ENCODE results near the gene KCTD13. TPM values are rescaled to one million over a fixed set of nuclear protein-coding genes. Genes with fewer than 3 reads are reported as not detected.

Gene KCTD13
- total and polyA plus RNA-seq, 9 donors = 4.3 to 18.8 (median 12.2) TPM

DNA sequence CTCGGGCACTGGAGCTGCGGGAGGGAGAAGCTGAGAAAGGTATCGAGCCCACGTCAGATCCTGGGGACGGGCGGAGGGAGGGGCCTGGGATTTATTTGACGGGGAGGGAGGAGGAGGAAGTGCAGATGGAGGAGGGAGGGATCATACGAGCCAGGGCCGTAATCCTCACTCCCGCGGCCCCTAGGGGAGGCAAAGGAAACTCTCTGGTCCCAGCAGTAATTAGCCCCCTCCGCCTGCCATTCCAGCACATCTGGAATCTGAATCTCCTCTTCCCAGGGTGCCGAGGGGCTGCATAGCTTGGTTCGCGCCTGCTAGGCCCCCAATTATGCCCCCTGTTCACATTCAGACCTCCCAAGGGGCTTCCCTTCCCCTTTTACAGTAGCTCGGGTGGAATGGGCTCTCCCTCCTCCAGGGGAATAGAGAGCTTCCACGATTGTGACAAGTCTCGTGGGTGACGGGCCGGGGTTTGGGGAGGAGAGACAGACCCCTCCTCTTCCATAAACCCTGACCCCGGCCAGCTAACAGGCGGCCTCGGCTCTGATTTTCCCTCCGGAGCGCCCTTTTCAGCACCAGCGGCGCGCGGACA, 26.4 kb downstream of the KCTD13 start, which contains the start of gene SEZ6L2:
Gene SEZ6L2, minus strand, starts transcription at position 35 of the 586 bp plus-strand sequence. CDS start 531 bp downstream, outside the sequence.
- Histone ChIP-seq H3K36me3 (ENCODE audit: control insufficient read depth, insufficient read depth, low read length) (no peaks in the 10 kb centered on the region), H3K27me3 (ENCODE audit: control insufficient read depth, insufficient read depth, low read length) (peaks cover 43% of the 10 kb centered on the region), H3K4me3 (ENCODE audit: low read length) (peak within 1 kb of the TSS; percentile 34), H3K4me1 (ENCODE audit: control insufficient read depth, insufficient read depth, low read length) (peaks cover 11% of the 10 kb centered on the region), H3K9me3 (replicated peaks; ENCODE audit: control insufficient read depth, low read depth, low read length) (no peaks in the 10 kb centered on the region), H3K27ac (ENCODE audit: low read length) (peak within 1 kb of the TSS; percentile 7)
- peak; percentile 76 for DNase-seq
- under 1% methylated on average over 22 of the region's 29 CpGs for WGBS (ENCODE audit: insufficient coverage)

DNA sequence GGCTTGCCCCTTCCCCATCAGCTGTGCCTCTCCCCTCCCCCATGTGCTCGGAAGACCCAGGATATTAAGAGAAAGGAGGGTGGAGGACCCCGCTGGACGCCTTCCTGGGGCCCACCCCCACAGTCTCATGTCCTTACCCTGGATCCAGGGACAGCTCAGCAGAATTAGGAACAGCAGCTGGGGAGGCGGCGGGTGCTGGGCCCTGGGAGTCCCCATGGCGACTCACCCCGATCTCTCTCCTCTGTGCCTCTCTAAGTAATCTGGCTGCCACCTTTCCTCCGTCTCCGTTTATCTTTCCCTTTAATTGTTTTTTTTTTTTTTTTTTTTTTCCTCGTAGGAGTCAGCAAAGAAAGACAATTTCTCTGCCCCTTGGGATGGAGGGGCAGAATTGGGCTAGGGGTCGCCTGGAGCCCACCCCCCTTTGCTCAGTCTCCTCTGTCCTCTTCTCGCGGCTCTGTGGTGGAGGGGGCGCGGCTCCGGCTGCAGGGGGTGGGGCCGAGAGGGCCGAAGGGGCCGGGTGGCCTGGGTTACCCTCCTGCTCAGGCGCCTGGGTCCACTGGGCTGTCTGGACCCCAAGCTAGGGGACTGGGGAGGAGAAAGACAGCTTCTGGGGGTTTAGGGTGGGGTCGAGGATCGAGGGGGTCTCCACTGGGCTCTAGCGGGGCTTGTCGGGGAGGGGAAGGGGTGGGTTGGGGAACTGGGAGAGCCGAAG, 27.1 kb downstream of the KCTD13 start:
- Histone ChIP-seq H3K4me1 (ENCODE audit: control insufficient read depth, insufficient read depth, low read length) (peaks cover 11% of the 10 kb centered on the region), H3K27ac (ENCODE audit: low read length) (no peak overlapping the region), H3K9me3 (replicated peaks; ENCODE audit: control insufficient read depth, low read depth, low read length) (no peaks in the 10 kb centered on the region), H3K4me3 (ENCODE audit: low read length) (peak overlapping the region; percentile 10), H3K36me3 (ENCODE audit: control insufficient read depth, insufficient read depth, low read length) (no peaks in the 10 kb centered on the region), H3K27me3 (ENCODE audit: control insufficient read depth, insufficient read depth, low read length) (peaks cover 43% of the 10 kb centered on the region)
- WGBS (ENCODE audit: insufficient coverage) = 0% methylated on average over 11 of the region's 25 CpGs
- no peak for DNase-seq

DNA sequence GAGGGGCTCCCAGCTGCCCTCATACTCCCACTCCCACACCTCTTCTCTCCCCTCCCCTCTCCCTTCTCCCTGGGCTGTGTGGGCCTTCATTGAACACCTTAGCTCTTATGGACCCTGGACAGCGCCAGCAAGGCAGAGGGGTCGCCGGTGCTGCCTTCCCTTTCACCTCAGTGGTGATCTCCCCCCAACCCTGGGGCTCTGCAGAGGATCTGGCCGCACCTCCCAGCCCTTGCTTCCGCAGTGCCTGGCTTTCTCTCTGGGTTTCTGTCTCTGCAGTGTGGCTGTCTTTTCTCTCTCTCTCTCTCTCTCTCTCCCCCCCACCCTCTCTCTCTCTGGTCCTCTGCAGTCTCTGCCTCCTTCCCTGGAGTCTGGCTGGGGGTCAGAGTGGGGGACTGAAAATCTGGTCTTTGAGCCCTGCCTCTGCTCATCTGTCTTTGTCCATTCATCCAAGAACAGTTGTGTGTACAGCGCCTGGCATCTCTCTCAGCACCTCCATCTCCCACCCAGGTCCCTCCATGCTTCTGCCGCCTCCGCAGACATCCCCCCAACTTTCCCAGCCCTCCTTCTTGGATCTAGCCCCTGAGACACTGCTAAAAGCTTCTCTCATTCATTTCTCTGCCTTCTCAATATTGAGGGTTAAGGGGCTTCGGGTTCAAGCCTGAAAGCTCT, 27.8 kb downstream of the KCTD13 start:
- DNase-seq = no peak
- H3K36me3 ChIP-seq (ENCODE audit: control insufficient read depth, insufficient read depth, low read length) = no peaks in the 10 kb centered on the region
- 4% methylated on average over 8 of the region's 9 CpGs for WGBS (ENCODE audit: insufficient coverage)
- peaks cover 11% of the 10 kb centered on the region for H3K4me1 ChIP-seq (ENCODE audit: control insufficient read depth, insufficient read depth, low read length)
- H3K27ac ChIP-seq (ENCODE audit: low read length) = no peak overlapping the region
- H3K4me3 ChIP-seq (ENCODE audit: low read length) = no peak overlapping the region
- H3K27me3 ChIP-seq (ENCODE audit: control insufficient read depth, insufficient read depth, low read length) = peaks cover 43% of the 10 kb centered on the region
- no peaks in the 10 kb centered on the region for H3K9me3 ChIP-seq (replicated peaks; ENCODE audit: control insufficient read depth, low read depth, low read length)

DNA sequence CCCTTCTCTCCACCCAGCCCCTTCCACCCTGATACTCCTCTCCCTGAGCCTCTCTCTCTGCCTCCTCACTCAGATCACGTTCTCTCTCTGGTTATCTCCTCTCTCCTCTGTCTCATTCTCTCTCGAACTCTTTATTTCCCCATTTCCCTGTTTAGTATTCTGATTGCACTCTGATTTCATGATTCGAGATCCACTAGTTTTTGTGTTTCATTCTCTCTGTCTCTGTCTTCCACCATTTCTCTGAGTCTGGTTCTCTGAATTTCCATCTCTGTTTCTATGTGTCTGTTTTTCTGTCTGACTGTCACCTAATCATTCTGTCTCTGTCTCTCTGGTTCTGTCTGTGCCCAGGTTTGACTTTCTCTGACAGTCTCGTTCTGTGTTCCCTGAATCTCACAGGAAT, 28.7 kb downstream of the KCTD13 start:
- Histone ChIP-seq H3K36me3 (ENCODE audit: control insufficient read depth, insufficient read depth, low read length) (no peaks in the 10 kb centered on the region), H3K27ac (ENCODE audit: low read length) (no peak overlapping the region), H3K4me3 (ENCODE audit: low read length) (no peak overlapping the region), H3K4me1 (ENCODE audit: control insufficient read depth, insufficient read depth, low read length) (peaks cover 11% of the 10 kb centered on the region), H3K27me3 (ENCODE audit: control insufficient read depth, insufficient read depth, low read length) (peaks cover 43% of the 10 kb centered on the region), H3K9me3 (replicated peaks; ENCODE audit: control insufficient read depth, low read depth, low read length) (no peaks in the 10 kb centered on the region)
- DNase-seq = no peak
- 30% methylated on average over 4 of the region's 4 CpGs for WGBS (ENCODE audit: insufficient coverage)

DNA sequence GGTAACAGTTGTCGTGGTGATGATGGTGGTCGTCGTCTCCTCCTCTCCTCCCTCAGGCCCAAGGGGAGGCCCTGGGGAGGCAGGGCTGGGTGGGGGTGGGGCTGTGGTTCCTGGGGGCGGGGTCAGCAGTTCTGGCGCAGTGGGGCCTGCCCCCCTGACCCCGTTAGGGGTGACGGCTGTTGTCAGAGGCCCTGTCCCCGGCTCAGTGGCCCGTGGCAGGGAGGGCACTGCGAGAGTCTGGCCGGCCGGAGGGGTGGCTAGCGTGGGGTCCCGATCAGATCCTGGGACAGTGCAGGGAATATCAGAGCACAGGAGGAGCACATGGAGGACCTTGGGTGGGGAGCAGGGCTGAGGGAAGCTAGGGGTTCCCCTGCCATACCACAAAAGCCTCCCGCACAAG, 29.2 kb downstream of the KCTD13 start:
- Histone ChIP-seq H3K4me3 (ENCODE audit: low read length) (no peak overlapping the region), H3K27me3 (ENCODE audit: control insufficient read depth, insufficient read depth, low read length) (peaks cover 40% of the 10 kb centered on the region), H3K9me3 (replicated peaks; ENCODE audit: control insufficient read depth, low read depth, low read length) (no peaks in the 10 kb centered on the region), H3K36me3 (ENCODE audit: control insufficient read depth, insufficient read depth, low read length) (no peaks in the 10 kb centered on the region), H3K27ac (ENCODE audit: low read length) (no peak overlapping the region), H3K4me1 (ENCODE audit: control insufficient read depth, insufficient read depth, low read length) (peaks cover 11% of the 10 kb centered on the region)
- 35% methylated on average over 8 of the region's 15 CpGs for WGBS (ENCODE audit: insufficient coverage)
- DNase-seq = no peak

DNA sequence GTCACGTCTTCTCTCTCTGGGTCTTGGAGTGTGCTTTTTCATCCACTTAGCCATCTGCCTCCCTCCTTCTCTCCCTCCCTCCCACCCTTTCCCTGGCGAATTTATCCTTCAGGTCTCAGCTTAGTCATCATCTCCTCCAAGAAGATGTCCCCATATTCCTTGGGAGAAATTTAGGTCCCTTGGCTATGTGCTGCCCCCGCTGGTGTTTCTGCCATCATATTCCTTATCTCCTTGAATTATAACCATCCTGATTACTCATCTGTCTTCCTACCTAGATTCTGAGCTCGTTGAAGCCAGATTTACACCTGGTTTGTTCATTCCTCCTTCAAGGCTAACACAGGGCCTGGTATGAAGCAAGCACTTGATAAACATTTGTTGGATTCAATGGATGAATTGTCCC, 31.7 kb downstream of the KCTD13 start:
- no peaks in the 10 kb centered on the region for H3K36me3 ChIP-seq (ENCODE audit: control insufficient read depth, insufficient read depth, low read length)
- no peaks in the 10 kb centered on the region for H3K9me3 ChIP-seq (replicated peaks; ENCODE audit: control insufficient read depth, low read depth, low read length)
- DNase-seq = no peak
- H3K27me3 ChIP-seq (ENCODE audit: control insufficient read depth, insufficient read depth, low read length) = peaks cover 22% of the 10 kb centered on the region
- H3K27ac ChIP-seq (ENCODE audit: low read length) = no peak overlapping the region
- peaks cover under 1% of the 10 kb centered on the region for H3K4me1 ChIP-seq (ENCODE audit: control insufficient read depth, insufficient read depth, low read length)
- no peak overlapping the region for H3K4me3 ChIP-seq (ENCODE audit: low read length)
- WGBS (ENCODE audit: insufficient coverage) = 83% methylated on average over 2 of the region's 4 CpGs

DNA sequence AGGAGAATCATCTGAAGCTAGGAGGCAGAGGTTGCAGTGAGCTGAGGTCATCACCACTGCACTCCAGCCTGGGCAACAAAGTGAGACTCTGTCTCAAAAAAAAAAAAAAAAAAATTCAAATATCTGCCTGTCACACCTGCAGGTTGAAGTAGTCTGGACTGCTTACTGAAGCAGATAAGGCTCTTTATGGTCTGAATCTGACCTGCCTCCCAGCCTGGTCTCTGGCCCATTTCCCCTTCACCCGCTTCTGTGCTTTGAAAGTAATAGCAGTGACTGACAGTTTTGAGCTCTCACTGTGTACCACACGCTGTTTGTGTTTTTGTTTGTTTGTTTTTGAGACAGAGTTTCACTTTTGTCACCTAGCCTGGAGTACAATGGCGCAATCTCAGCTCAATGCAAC, 32.5 kb downstream of the KCTD13 start:
- no peaks in the 10 kb centered on the region for H3K36me3 ChIP-seq (ENCODE audit: control insufficient read depth, insufficient read depth, low read length)
- WGBS (ENCODE audit: insufficient coverage) = no CpG with 5 or more reads among the region's 3 CpGs

DNA sequence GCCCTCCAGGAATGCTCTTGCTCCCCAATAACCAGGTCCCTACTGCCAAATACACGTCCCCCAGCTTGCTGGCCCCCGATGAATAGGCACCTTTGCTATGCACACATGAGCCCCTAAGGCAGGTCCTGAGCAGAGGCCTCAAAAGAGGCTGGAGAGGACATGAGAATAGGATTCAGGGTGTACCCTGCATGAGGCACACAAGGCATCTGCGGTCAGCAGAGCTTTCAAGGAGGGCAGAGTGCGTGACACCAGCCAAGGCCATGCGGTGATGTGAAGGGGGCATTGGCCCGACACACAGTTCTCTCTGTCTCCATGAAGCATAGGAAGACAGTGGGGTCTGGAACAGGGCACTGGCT, 33.6 kb downstream of the KCTD13 start:
- 79% methylated on average over 6 of the region's 6 CpGs for WGBS (ENCODE audit: insufficient coverage)
- Histone ChIP-seq H3K36me3 (ENCODE audit: control insufficient read depth, insufficient read depth, low read length) (no peaks in the 10 kb centered on the region), H3K27me3 (ENCODE audit: control insufficient read depth, insufficient read depth, low read length) (peaks cover 3% of the 10 kb centered on the region), H3K4me3 (ENCODE audit: low read length) (no peak overlapping the region), H3K4me1 (ENCODE audit: control insufficient read depth, insufficient read depth, low read length) (no peaks in the 10 kb centered on the region), H3K27ac (ENCODE audit: low read length) (no peak overlapping the region), H3K9me3 (replicated peaks; ENCODE audit: control insufficient read depth, low read depth, low read length) (no peaks in the 10 kb centered on the region)
- DNase-seq = no peak

More for the DNA sequence above, 32.5 kb downstream of the KCTD13 start:
- Histone ChIP-seq H3K27ac (ENCODE audit: low read length) (no peak overlapping the region), H3K4me1 (ENCODE audit: control insufficient read depth, insufficient read depth, low read length) (no peaks in the 10 kb centered on the region), H3K4me3 (ENCODE audit: low read length) (no peak overlapping the region), H3K27me3 (ENCODE audit: control insufficient read depth, insufficient read depth, low read length) (peaks cover 14% of the 10 kb centered on the region), H3K9me3 (replicated peaks; ENCODE audit: control insufficient read depth, low read depth, low read length) (no peaks in the 10 kb centered on the region)
- DNase-seq = no peak

DNA sequence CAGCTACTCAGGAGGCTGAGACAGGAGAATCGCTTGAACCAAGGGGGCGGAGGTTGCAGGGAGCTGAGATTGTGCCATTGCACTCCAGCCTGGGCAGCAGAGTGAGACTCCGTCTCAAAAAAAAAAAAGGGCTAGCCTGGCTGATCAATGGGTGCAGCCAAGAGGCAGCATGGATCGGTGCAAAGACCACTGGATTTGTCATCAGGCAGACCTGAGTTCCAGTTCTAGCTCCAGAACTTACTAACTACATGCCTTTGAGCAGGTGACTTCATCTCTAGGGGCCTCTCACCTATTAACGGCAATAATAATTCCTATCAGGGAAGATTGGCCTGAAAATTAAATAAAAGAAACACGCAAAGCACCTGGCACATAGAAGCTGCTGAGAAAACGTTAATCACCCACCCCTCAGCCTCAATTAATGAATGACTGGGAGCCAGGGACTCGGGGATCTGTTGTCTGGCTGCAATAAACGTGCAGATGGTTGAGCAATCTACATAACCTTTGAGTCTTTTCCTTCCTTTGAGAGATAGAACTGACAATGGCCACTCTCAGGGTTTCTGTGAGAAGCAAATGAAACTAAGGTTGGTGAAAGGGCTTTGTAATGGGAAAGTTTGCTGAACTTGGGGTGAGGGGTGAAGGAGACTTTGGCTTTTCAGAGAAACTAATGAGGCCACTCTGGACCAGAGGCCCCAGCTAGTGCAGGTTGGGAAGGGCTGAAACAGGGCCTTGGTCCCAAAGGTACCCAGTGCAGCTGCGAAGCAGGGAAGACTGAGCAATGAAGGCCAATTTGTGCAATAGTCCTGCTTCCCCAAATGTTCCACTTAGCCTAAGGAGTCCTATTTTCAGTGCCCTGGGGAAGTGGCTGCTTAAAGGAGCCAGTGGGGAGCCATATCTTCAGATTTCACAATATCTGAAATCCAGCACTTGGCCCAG, 34.2 kb downstream of the KCTD13 start:
- no peaks in the 10 kb centered on the region for H3K4me1 ChIP-seq (ENCODE audit: control insufficient read depth, insufficient read depth, low read length)
- WGBS (ENCODE audit: insufficient coverage) = 81% methylated on average over 4 of the region's 10 CpGs
- H3K27me3 ChIP-seq (ENCODE audit: control insufficient read depth, insufficient read depth, low read length) = peaks cover under 1% of the 10 kb centered on the region
- no peak overlapping the region for H3K4me3 ChIP-seq (ENCODE audit: low read length)
- DNase-seq = peak; percentile 39
- H3K27ac ChIP-seq (ENCODE audit: low read length) = no peak overlapping the region
- H3K36me3 ChIP-seq (ENCODE audit: control insufficient read depth, insufficient read depth, low read length) = no peaks in the 10 kb centered on the region
- H3K9me3 ChIP-seq (replicated peaks; ENCODE audit: control insufficient read depth, low read depth, low read length) = no peaks in the 10 kb centered on the region
